COR-L47 (cell line): Measurements from ENCODE around the gene CLTB.
A peak's percentile ranks its signal among the peaks of the same experiment; 100 is the strongest.
"Not testable (repeated sequence)": the region's sequence is repeated elsewhere in the genome, so short reads cannot be mapped to it uniquely, and the experiment has no call there.

Source experiments
- DNase-seq: peaks from one replicate; lab custom pipeline; 2025; lab: John Stamatoyannopoulos, UW

Gene CLTB, protein sequence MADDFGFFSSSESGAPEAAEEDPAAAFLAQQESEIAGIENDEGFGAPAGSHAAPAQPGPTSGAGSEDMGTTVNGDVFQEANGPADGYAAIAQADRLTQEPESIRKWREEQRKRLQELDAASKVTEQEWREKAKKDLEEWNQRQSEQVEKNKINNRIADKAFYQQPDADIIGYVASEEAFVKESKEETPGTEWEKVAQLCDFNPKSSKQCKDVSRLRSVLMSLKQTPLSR

DNA sequence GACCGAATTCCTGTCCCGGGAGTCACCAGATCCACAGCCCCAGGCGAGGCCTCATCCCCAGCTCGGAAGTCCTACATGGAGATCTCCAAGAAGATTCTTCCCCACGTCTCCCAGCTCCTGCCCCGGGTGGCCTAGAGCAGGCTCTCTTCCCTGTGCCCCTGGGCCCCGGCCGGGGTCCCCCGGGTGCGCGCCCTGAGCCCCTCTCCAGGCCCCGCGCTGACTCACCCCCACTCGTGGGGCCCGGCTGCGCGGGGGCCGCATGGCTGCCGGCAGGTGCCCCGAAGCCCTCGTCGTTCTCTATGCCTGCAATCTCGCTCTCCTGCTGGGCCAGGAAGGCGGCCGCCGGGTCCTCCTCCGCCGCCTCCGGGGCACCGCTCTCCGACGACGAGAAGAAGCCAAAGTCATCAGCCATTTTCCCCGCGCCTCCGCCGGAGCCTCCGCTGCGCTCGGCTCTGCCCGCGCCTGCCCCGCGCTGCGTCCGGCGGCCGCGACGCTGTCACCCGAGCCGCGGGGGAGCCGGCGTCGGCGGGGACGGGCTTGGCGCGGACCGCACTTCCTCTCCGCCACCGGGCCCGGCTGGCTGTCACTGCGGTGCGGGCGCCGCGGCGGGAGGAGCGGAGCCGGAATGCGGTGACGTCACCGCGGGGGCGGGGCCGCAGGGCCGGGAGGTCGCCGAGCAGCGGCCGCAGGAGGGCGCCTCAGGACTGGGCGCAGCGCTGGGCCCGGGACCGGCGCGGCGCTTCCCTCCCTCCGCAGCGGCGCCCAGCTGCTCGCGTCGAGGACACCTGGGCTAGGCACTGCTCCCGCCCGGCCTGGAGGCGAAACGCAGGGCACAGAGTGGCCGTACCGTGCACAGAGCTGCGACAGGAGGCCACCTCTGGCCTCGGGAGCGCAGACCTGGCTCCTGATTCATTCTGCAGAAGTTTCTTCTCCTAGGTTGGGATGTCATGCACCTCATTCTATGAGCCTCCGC lies at the start of gene CLTB:
TSS of gene CLTB (minus strand) at position 588 of the 973 bp plus-strand sequence. CDS start at position 412, 176 bp downstream.
- peak; percentile 86 for DNase-seq

DNA sequence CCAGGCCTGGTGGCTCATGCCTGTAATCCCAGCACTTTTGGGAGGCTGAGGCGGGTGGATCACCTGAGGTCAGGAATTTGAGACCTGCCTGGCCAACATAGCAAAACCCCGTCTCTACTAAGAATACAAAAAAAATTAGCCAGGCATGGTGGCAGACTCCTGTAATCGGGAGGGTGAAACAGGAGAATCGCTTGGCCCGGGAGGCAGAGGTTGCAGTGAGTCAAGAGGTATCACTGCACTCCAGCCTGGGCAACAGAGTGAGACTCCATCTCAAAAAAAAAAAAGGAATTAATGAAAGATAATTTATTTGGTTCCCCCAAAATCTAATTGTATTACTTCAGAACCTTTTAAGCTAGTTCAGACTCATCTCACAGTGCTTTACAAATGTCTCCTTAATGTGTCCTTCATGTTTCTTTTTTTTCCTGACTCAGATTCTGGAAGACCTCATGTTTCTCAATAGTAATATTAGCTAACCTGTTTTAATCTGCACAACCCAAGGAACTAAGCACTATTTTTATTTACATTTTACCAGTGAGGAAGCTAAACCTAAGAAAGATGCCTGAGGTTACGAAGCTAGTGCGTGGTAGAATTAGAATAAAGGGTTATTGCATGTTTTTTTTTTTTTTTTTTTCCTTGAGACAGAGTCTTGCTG lies 46.9 kb upstream of the CLTB start:
- no peak for DNase-seq

DNA sequence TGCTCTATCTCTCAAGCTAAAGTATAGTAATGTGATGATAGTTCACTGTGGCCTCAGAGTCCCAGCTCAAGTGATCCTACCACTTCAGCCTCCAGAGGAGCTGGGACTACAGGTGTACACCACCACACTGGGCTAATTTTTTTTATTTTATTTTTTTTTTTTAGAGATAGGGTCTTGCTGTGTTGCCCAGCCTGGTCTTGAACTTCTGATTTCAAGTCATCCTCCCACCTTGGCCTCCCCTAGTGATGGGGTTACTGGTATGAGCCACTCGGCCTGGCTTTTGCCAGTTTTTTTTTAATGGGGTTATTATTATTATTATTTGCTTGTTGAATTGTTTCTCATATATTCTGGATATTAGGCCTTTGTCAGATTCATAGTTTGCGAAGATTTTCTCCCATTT lies 45.0 kb upstream of the CLTB start:
- DNase-seq, result no peak

DNA sequence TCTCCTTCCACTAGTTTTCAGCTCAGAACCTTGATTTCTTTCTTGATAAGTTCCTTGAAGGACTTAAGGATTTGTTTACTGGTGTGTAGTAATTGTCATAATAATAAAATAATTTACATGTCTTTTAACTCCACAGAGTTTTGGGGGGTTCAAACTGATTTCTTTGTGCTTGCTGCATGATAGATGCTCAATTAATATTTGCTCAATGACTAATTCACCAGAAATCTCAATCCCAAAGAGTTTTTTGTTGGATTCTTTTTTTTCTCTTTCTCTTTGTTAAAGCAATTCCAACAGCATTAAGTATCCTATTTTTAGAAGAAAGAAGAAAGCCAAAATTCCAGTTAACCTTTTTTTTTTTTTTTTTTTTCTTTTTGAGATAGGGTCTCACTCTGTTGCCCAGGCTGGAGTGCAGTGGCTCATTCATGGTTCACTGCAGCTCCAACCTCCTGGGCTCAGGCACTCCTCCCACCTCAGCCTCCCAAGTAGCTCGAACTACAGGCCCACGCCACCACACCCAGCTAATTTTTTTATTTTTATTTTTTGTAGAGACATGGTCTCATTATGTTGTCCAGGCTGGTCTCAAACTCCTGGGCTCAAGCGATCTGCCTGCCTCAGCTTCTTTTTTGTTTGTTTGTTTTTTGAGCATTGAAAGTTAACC lies 42.7 kb upstream of the CLTB start:
- DNase-seq, result no peak

DNA sequence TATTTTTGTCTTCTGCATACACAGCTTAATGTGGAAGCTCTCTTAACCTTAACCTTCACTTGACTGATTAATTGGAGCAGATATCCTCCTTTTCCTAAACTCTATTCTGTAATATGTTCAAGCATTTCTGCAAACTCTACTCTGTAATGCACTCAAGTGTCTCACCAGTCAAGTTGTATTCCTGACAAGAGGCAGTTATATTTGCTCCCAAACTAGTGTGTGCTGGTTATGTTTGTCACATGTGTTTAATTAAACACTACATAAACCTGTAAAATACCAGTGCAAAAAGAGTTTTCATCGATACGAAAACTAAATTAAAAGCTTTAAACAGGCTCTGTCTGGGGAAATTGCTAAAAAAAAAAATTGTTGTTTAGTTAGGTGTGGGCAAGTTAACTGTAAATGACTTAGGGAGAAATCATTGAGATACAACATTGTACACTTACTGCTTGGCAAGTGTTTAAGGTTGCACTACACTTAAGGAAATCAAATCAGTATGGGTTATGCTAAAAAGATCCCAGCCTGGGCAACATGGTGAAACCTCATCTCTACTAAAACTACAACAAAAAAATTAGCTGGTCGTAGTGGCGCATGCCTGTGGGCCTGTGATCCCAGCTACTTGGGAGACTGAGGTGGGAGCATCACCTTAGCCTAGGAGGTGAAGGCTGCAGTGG lies 38.5 kb upstream of the CLTB start:
- no peak for DNase-seq

DNA sequence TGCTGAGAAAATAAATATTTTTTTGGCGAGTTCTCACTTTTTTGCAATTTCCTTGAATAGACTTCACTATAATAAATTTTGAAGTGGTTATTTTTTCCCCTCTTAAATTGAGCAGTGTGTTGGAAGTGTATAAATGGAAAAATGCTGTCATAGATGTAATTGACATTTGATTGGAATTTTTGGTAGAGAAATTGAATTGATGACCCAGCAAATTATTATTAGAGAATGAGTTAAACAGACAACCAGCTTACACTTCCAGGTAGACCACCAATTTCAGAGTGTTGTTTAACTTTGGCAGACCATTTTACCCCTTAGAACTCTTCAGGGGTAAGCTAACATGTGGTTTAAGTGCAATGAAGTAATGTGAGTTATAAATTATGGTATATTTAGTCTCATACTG lies 33.7 kb upstream of the CLTB start:
- DNase-seq, result no peak

DNA sequence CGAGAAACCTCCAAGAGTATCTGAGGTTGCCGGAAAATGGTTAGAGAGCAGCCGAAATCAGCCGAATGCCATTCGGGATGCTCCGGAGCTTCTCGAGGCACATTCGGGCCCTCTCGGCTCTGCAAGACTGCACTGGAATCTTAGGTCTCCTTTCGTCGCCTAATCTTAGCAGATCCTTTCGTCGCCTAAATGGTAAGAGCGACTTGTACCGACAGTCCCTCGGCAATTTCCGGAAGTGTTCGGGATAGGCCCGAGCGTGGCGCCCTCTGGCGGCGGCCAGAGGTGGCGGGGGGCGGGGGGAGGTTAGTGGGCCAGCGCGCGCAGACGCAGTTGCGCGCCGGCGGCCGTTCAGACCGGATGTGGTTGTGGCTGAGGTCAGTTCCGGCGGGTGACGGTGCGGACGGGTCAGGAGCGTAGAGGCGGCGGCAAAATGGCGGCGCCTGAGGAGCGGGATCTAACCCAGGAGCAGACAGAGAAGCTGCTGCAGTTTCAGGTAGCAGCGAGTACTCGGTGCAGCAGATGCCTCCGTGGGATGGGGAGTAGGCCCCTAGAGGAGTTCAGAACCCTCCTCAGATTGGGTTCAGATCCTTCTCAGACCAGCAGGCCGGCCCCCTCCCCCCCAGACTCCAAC lies 31.8 kb upstream of the CLTB start, which contains the start of gene FAF2:
TSS of gene FAF2 (plus strand) at position 408 of the 631 bp plus-strand sequence. CDS start at position 431, 23 bp downstream.
- DNase-seq, result peak; percentile 96

DNA sequence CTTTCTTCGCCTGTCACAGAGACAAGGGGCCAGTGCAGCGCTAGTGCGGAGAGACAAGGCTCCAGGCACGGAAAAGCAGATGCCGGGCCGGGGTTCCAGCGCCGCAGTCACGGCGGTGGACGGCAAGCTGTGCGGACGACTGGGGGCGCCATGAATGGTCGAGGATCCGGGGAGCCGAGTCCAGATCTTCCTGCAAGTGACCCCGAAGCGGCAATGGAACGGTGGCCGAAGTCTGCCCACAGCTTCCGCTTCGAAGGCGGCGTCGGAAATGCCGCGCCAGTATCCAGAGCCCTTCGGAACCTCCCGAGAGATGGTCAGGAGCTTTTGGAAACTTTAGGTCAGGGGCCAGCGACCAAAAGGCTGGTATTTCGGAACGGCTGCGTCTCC lies 31.2 kb upstream of the CLTB start:
- peak; percentile 30 for DNase-seq

DNA sequence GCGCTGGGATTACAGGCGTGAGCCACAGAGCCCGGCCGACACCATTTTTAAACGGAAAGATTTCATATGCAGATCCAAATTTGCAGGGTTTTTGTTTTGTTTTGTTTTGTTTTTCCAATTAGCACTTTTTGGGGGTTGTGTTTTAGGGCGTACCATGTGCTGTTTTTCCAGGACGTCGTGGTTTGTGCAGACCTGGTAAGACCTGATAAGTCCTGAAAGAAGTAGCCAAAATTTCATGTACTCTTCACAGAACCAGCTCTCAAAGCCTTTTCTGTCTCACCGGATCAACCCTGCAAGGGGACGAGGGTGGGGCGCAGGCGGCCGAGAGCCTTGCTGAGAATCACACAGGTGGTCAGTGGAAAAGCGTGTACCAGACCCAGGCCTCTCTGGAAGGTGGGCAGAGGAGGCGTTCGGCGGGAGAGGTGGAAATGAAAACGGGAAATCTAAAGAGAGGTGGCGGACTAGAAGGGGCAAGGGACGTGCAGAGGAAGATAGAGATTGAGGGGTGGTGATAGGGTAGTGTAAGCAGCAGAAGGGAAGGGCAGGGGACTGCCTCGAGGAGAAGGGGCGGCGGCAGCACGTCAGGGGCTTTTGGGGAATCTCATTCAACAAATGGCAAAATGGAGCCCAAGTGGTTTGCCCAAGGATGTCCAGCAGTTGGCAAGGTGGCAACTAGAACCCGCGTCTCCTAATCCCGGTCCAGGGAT lies 30.7 kb upstream of the CLTB start:
- DNase-seq, result no peak

DNA sequence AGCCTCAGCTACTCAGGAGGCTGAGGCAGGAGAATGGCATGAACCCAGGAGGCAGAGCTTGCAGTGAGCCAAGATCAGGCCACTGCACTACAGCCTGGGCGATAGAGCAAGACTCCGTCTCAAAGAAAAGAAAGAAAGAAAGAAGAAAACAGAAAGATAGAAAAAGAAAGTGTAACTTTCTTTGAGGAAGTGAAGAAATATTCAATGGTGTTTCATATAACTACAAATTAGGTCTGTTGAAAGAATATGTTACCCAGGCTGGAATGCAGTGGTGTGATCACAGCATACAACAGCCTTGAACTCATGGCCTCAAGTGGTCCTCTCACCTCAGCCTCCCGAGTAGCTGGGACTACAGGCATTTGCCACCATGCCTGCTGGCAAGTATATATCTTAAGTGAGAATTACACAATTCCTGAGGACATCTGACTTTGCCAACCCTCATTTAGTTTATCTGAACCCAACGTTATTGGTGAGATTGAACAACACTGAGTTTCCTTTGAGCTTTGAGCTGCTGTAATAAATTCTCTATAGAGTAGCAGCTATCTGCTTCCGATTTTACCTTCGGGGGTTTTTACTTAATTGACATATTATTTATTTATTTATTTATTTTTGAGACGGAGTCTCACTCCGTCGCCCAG lies 29.8 kb upstream of the CLTB start:
- no peak for DNase-seq

DNA sequence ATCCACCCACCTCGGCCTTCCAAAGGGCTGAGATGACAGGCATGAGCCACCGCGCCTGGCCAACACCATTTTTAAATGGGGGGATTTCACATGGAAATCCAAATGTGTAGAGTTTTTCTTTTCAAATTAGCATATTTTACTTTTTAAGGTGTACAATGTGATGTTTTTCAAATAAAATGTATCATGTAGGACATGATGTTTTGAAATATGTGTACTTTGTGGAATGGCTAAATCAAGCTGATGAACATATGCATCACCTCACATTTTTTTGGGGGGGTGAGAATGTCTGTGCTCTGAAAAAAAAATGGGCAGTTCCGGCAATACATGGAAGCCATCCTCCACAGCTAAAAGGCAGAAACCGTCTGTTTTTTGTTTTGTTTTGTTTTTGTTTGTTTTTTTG lies 28.4 kb upstream of the CLTB start:
- no peak for DNase-seq

DNA sequence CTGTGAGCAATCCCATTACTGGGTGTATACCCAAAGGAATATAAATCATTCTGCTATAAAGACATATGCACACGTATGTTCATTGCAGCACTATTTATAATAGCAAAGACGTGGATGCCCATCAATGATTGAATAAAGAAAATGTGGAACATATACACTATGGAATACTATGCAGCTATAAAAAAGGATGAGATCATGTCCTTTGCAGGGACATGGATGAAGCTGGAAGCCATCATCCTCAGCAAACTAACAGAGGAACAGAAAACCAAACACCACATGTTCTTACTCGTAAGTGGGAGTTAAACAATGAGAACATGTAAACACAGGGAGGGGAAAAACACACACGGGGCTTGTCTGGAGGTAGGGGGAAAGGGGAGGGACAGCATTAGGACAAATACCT lies 26.6 kb upstream of the CLTB start:
- DNase-seq, result not testable (repeated sequence)

DNA sequence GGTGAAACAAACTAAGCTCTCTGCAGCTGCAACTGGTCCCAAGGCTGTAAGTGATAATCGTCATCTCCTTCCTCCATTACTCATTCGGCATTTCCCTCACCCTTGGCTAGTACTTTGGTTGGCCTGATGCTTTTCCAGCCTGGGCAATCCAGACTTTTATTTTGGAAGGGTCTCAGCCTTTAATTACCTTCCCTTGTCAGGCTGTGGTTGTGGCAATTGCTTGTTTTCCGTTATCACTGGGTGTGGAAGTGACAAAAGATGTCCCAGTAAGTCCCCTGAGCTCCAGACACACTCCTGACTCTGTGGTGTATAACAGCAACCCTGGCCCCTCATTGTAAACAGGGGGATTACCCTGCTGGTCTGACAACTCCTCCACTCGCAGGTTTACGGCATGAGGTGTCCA lies 25.6 kb upstream of the CLTB start:
- no peak for DNase-seq

DNA sequence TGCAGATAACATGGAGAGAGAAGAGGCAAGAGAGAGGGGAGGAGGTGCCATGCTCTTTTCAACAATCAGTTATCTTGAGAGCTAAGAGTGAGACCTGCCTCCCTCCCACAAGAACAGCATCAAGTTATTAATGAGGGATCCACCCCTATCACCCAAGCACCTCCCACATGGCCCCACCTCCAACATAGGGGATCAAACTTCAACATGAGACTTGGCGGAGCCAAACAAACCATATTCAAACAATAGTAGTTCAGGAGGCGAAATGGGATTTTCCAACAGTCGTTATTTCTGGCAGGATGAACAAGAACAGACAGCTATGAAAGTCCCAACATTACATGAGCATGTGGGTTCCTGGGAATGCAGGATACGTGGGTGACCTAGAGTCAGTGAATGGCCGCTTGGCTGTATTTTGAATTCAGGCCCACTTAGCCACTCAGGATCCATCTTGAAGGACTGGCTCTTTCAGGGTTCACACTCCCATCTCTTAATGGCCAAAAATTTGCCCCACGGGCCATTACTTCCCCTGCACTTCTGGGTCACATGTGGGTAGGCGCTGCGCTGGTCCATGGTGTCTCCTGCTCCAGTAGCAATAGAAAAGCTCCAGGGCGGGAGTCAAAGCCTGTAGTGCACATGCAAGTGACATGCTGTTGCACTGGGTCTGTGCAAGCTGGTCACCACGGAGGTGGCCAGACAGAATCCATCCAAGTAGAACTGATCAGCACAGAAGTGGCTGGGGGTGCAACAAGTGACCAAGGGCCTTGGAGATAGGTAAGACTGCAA lies 24.8 kb upstream of the CLTB start:
- no peak for DNase-seq

DNA sequence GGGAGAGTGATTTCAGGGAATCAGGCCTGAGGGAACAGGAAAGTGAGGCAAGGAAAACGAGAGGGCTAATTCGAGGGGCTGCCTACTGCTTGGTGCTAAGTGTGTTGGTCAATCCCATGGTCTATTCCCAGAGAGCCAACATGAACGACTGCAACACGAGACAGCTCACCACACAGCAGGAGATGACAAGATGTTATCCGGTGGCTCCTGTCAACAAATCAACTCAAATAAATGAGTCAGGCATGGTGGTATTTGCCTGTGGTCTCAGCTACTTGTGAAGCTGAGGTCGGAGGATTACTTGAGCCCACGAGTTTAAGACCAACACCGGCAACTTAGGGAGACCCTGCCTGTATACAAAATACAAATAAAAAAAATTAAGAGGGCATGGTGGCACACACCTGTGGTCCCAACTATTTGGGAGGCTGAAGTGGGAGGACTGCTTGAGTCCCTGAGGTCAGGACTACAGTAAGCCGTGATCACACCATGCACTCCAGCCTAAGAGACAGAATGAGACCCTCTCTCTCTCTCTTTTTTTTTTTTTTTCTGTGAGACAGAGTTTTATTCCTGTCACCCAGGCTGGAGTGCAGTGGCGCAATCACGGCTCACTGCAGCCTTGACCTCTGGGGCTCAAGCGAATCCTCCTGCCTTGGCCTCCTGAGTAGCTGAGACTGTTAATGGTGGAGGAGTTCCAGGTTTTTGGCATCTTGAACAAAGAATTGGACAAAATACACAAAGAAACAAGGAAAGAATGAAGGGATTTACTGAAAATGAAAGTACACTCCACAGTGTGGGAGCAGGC lies 22.8 kb upstream of the CLTB start:
- no peak for DNase-seq

DNA sequence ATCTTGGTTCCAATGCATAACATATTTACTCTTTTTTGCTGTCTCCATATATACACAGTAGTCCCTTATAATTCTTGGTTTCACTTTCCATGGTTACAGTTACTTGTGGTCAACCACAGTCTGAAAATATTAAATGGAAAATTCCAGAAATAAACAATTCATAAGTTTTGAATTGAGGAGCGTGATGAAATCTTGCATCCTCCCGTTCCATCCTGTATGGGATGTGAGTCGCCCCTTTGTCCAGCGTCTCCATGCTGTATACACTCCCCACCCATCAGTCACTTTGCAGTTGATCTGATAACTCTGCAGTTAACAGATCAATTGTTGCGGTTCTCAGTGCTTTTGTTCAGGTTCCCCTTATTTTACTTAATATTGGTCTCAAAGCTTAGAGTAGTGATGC lies 20.3 kb upstream of the CLTB start:
- no peak for DNase-seq

DNA sequence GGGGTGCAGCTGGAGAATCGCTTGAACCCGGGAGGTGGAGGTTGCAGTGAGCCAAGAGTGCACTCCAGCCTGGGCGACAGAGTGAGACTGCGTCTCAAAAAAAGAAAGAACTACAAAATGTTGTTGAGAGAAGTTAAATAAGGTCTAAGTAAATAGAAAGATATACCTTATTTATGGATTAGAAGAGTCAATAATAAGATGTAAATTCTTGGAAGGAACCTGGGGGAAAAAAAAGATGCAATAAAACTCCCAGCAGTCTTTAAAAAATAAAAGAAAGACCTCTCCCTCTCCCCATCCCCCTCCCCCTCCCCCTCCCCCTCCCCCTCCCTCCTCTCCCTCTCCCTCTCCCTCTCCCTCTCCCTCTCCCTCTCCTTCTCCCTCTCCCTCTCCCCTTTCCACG lies 16.4 kb upstream of the CLTB start:
- DNase-seq, result no peak

DNA sequence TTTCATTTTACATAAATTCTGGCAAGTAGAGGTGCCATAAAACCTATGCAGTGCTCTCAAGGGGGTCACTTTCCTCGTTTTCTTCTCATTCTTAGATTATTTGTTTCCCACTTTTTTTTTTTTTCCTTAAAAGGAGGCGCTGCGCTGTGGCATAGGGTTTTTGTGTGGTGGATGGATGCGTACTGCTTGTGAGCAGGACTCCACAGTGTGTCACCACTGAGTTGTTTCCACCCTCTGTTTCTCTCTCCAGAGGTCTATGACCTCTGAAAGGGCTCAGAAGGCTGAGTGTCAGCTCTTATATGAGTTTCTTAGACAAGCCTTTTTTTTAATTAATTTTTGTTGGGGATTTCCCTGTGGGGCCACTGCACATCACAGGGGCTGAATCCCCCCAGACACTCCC lies 13.6 kb upstream of the CLTB start:
- no peak for DNase-seq
